GM12865 (cell line): ENCODE measurements around the gene MIR17HG.
A peak's percentile ranks its signal among the peaks of the same experiment; 100 is the strongest.
"Not testable (repeated sequence)": the region's sequence is repeated elsewhere in the genome, so short reads cannot be mapped to it uniquely, and the experiment has no call there.

ENCODE experiments used
- DNase-seq: peaks from one replicate; pipeline ENCODE4 v3.0.0; 2010; ENCODE audit warnings: low read depth
- H3K4me3 ChIP-seq: 2 replicates; pipeline ENCODE4 v1.5.1; 2011; ENCODE audit warnings: mild to moderate bottlenecking, low read depth, low read length, control low read depth
- CTCF ChIP-seq: IDR thresholded peaks from 2 replicates; pipeline ENCODE4 v1.5.1; 2011; ENCODE audit warnings: low read length, control low read depth, low read depth, inconsistent platforms; ENCODE audit not compliant: insufficient read depth; ENCODE audit errors: missing control alignments

The MIR17HG gene

DNA sequence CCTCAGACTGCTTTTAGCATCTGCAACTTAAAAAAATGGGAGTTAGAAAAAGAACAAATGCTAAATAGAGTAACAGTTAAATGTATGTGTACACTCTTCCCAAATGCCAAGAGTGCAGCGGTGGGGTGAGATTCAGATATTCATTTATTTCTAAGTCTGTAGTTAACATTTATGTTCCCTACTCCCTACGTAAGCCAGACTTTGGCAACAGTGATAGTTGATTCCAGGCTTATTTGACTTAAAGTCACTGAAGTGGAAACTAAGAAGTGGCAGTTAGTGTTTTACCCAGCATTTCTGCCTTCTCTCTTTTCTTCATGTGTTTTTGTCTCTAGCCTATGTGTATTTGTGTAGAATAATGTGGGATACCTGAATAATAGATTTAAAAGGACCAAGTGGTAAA is 4.5 kb downstream of the MIR17HG start:
- TF ChIP-seq CTCF: no peak
- H3K4me3 ChIP-seq: no peak overlapping the region; the same call in none of the 2 replicates
- DNase-seq: no peak

GRCh38 chr13:91352891-91353290 is 5.4 kb downstream of the MIR17HG start:
- H3K4me3 ChIP-seq: not testable (repeated sequence)

DNA sequence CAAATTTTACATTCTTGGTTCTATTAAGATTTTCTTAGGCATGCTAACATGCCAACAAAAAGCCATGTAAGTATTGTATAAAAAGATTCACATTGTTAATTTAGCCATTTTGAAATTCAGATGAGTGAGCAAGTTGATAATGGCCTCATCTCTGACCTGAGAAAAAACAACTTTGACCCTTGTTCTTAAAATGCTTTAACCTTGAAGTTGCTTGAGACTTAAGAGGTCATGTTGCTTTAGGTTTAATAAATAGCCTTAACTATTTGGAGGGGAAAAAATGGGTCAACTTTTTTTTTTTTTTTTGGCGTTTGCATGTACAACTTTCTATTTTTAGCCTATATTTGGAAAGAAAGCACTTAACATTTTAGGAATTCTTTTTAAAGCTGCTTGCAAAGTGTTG is 6.0 kb downstream of the MIR17HG start:
- H3K4me3 ChIP-seq: no peak overlapping the region
- no peak for DNase-seq
- no peak for TF ChIP-seq CTCF

More at GRCh38 chr13:91352891-91353290, 5.4 kb downstream of the MIR17HG start:
- not testable (repeated sequence) for DNase-seq

DNA sequence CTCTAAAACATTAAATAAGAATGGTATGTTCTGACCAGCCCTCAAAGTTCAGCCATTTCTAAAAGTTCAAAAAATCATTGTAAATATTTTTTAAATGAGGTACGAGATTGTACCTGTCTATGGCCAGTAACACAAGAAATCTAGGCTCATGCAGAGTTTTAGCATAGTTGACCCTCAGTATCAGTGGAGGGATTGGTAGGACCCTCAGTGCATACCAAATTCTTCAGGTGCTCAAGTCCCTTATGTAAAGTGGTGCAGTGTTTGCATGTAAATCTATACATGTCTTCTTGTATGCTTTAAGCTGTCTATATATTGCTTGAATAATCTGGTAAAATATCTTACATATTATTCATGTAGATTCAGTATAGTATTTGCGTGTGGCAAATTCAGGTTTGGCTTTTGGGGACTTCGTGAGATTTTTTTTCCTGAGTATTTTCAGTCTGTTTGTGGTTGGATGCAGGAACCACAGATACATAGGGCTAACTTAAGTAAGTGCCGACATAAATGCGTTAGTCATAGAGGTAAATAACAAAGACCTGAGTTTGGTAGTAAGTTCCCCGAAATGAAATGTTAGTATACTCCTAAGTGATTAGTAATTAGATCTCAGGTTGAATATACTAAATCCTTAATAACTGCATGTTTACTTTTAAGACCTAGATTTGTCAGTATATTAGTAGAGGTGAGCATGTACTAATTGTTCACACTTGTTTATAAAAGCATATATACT is 7.8 kb downstream of the MIR17HG start:
- DNase-seq: peak; percentile 13
- no peak for TF ChIP-seq CTCF
- no peak overlapping the region for H3K4me3 ChIP-seq

GRCh38 chr13:91355826-91356710 is 8.6 kb downstream of the MIR17HG start:
- H3K4me3 ChIP-seq: no peak overlapping the region
- no peak for DNase-seq
- no peak for TF ChIP-seq CTCF

DNA sequence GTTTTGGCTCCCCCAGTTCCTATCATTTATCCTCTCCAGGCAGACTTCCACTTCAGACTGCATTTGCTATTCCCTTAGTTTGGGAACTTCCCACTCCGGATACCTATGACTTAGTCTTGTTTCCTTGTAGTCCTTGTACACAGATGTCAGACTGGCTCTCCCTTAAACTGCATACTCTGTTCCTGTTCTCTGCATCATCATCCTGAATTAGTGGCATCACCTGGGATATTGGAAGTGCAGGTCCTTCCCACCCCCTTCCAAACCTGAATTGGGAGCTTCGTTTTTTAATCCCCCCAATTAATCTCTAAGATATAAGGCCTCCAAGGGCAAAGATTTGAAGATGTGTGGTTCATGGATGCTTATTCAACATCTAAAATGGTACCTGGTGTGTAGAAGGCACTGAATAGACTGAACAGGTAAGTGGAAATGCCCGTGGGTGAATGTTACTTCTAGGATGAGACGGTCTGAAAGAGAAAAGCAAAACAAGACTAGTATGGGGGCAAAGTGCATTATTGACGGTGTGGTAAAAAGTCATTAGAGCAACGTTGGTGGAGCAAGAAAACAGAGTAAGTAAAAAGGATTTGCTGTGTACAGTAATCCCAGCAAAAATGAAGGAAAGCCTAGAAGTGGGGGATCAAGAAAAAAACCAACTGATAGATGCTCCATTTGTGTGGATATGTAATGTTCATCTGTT is 9.6 kb downstream of the MIR17HG start:
- no peak overlapping the region for H3K4me3 ChIP-seq
- TF ChIP-seq CTCF: no peak
- peak; percentile 16 for DNase-seq
